K562 (cell line): ENCODE data around the gene SLC7A4. TPM values are rescaled to one million over a fixed set of nuclear protein-coding genes. Genes with fewer than 3 reads are reported as not detected.

Source experiments
- BMI1 ChIP-seq: fragments of 150-350 bp; IDR thresholded peaks from 2 replicates; pipeline ENCODE4 v1.6.1; 2014; ENCODE audit warnings: low read length
- CCNT2 ChIP-seq: IDR thresholded peaks from 2 replicates; pipeline ENCODE4 v1.6.1; 2011; ENCODE audit warnings: borderline replicate concordance, low read depth, mild to moderate bottlenecking, moderate library complexity, mixed read lengths, low read length; ENCODE audit not compliant: insufficient read length; ENCODE audit errors: extremely low read depth
- CHAMP1 ChIP-seq: fragments of 450-650 bp; IDR thresholded peaks from 2 replicates; pipeline ENCODE4 v1.6.1; 2016; ENCODE audit warnings: mild to moderate bottlenecking
- ESRRA ChIP-seq: fragments of 450-650 bp; IDR thresholded peaks from 2 replicates; pipeline ENCODE4 v1.6.1; 2014; ENCODE audit warnings: low read depth, mild to moderate bottlenecking, moderate library complexity, borderline replicate concordance
- GTF2B ChIP-seq: IDR thresholded peaks from 2 replicates; pipeline ENCODE4 v1.6.1; 2011; ENCODE audit not compliant: insufficient read length; ENCODE audit errors: extremely low read depth
- HMG20A ChIP-seq: fragments of 450-650 bp; formaldehyde crosslinking; conservative IDR thresholded peaks from 2 replicates; pipeline ENCODE4 v1.4.0; 2020; ENCODE audit warnings: mild to moderate bottlenecking, mixed read lengths
- HOMEZ ChIP-seq: fragments of 250-450 bp; sonication (Bioruptor Pico); IDR thresholded peaks from 2 replicates; pipeline ENCODE4 v1.4.0; 2020; ENCODE audit warnings: mild to moderate bottlenecking, moderate library complexity
- KLF6 ChIP-seq: fragments of 250-450 bp; sonication (Bioruptor Pico); IDR thresholded peaks from 2 replicates; pipeline ENCODE4 v1.4.0; 2020; ENCODE audit warnings: mild to moderate bottlenecking, moderate library complexity, borderline replicate concordance
- LARP7 ChIP-seq: fragments of 450-650 bp; IDR thresholded peaks from 2 replicates; pipeline ENCODE4 v1.6.1; 2016
- MAFF ChIP-seq: IDR thresholded peaks from 2 replicates; pipeline ENCODE4 v1.6.1; 2012; ENCODE audit warnings: low read length, improper control_type of control experiment
- NFIX ChIP-seq: fragments of 250-450 bp; sonication (Bioruptor Pico); IDR thresholded peaks from 2 replicates; pipeline ENCODE4 v1.4.0; 2020; ENCODE audit warnings: low read depth, mild to moderate bottlenecking, moderate library complexity
- PHF21A ChIP-seq: fragments of 450-650 bp; IDR thresholded peaks from 2 replicates; pipeline ENCODE4 v1.6.1; 2017; ENCODE audit warnings: low read depth, borderline replicate concordance
- PKNOX1 ChIP-seq: fragments of 450-650 bp; IDR thresholded peaks from 2 replicates; pipeline ENCODE4 v1.6.1; 2016
- SLC30A9 ChIP-seq: fragments of 250-450 bp; sonication (Bioruptor Pico); IDR thresholded peaks from 2 replicates; pipeline ENCODE4 v1.8.0; 2022; ENCODE audit warnings: mild to moderate bottlenecking, moderate library complexity
- SNIP1 ChIP-seq: fragments of 450-650 bp; IDR thresholded peaks from 2 replicates; pipeline ENCODE4 v1.7.1; 2017; ENCODE audit warnings: low read depth, mild to moderate bottlenecking
- TEAD4 ChIP-seq, 2 experiments: sonication (generic) in 1 of 2; formaldehyde crosslinking in 1 of 2; IDR thresholded peaks; 2 replicates each; pipeline versions ENCODE4 v1.6.1 to v1.8.0; 2012 to 2022; ENCODE audit warnings: borderline replicate concordance in 1 of 2, inconsistent platforms in 1 of 2, low read length in 1 of 2, mild to moderate bottlenecking in 1 of 2, missing genetic modification reagents in 1 of 2
- ZNF263 ChIP-seq: sonication (generic); formaldehyde crosslinking; IDR thresholded peaks from 2 replicates; pipeline ENCODE4 v1.8.0; 2022; ENCODE audit warnings: mild to moderate bottlenecking, missing genetic modification reagents, borderline replicate concordance
- ZNF274 ChIP-seq: IDR thresholded peaks from 2 replicates; pipeline ENCODE4 v1.6.1; 2011; ENCODE audit warnings: low read depth, mild to moderate bottlenecking, low read length, moderate library complexity, borderline replicate concordance
- ZNF512 ChIP-seq: IDR thresholded peaks from 2 replicates; pipeline ENCODE4 v1.6.1; 2016; ENCODE audit warnings: missing genetic modification characterization, missing compliant biosample characterization
- ZNF696 ChIP-seq: fragments of 250-450 bp; sonication (Bioruptor Pico); conservative IDR thresholded peaks from 2 replicates; pipeline ENCODE4 v1.4.0; 2020; ENCODE audit warnings: mild to moderate bottlenecking, moderate library complexity
- ZNF76 ChIP-seq: fragments of 250-450 bp; sonication (Bioruptor Pico); IDR thresholded peaks from 2 replicates; pipeline ENCODE4 v1.4.0; 2020; ENCODE audit warnings: mild to moderate bottlenecking, moderate library complexity, borderline replicate concordance
- polyA plus RNA-seq, 8 experiments: library from polyadenylated mRNA; depleted of rRNA in 4 of 8; stranded (reverse) in 5 of 8; unstranded in 3 of 8; fragments of >200 nt; fragmentation: Nextera tagmentation in 2 of 8; fragmentation: Illumina TruSeq in 1 of 8; extraction: Ambion mirVana in 2 of 8; extraction: Trizol in 1 of 8; gene quantifications; 2 replicates each; pipeline versions ENCODE4 v1.2.1 to v1.2.3, GENCODE V29; 2011 to 2014; ENCODE audit warnings: inconsistent platforms in 1 of 8, missing spikeins in 1 of 8
- total RNA-seq, 7 experiments: library from RNA; depleted of rRNA in 6 of 7; stranded (reverse); fragments of >200 nt in 6 of 7; fragmentation: Illumina TruSeq in 2 of 7; extraction: Trizol in 2 of 7; gene quantifications; 2 replicates each; pipeline versions ENCODE4 v1.2.1 to v1.2.3, GENCODE V29; 2011 to 2021; ENCODE audit warnings: low replicate concordance in 1 of 7

The SLC7A4 gene
- total and polyA plus RNA-seq, 9 of the 15 experiments (the other 6 are each of a cell fraction or from before 2014, with no cell fraction given), result not detected

GRCh38 chr22:21076912-21077625 lies 44.7 kb upstream of the SLC7A4 start (continued):
- TF ChIP-seq ZNF263 (no peak), NFIX (CRISPR knock-in tag) (no peak), SNIP1 (no peak), LARP7 (no peak), ZNF274 (no peak), PKNOX1 (no peak), KLF6 (CRISPR knock-in tag) (no peak), MAFF (no peak), GTF2B (no peak), ZNF76 (CRISPR knock-in tag) (no peak), HOMEZ (CRISPR knock-in tag) (no peak), CCNT2 (no peak), PHF21A (no peak), TEAD4 (IDR thresholded peaks at IDR 0.05; ENCODE audit: low read length) (no peak), TEAD4 (CRISPR knock-in tag; IDR thresholded peaks at IDR 0.05; ENCODE audit: borderline replicate concordance) (peak; percentile 71; the same call in 1 of the 2 replicates), ZNF696 (CRISPR knock-in tag) (no peak), SLC30A9 (CRISPR knock-in tag) (no peak), BMI1 (no peak), ESRRA (no peak), HMG20A (no peak), ZNF512 (tag) (no peak), CHAMP1 (no peak)
